ENCODE measurements around the gene BCAR3. TPM values are rescaled to one million over a fixed set of nuclear protein-coding genes. Genes with fewer than 3 reads are reported as not detected.

The BCAR3 gene
- total RNA-seq, 1 experiment from 2014 or later = 9.3 TPM

GRCh38 chr1:93588955-93589354, 92.7 kb downstream of the BCAR3 start:
- Histone ChIP-seq H3K27me3 (replicated peaks; ENCODE audit: control insufficient read depth, insufficient read depth, low read length) (no peaks in the 10 kb centered on the region), H3K36me3 (ENCODE audit: control insufficient read depth, insufficient read depth, low read length) (no peaks in the 10 kb centered on the region), H3K4me3 (ENCODE audit: low read depth, low read length) (no peak overlapping the region), H3K4me1 (peaks cover 65% of the 10 kb centered on the region), H3K9me3 (no peaks in the 10 kb centered on the region)
- Mint-ChIP-seq H3K9me3 (ENCODE audit: unreplicated experiment) (no peaks in the 10 kb centered on the region), H3K4me1 (ENCODE audit: low read depth, unreplicated experiment) (peaks cover 39% of the 10 kb centered on the region), H3K27ac (ENCODE audit: unreplicated experiment) (peak overlapping the region; percentile 75), H3K4me3 (ENCODE audit: unreplicated experiment) (no peak overlapping the region), H3K27me3 (ENCODE audit: insufficient read depth, unreplicated experiment) (no peaks in the 10 kb centered on the region), H3K36me3 (ENCODE audit: insufficient read depth, unreplicated experiment) (peaks cover 10% of the 10 kb centered on the region)
- no peak for TF ChIP-seq CTCF (IDR thresholded peaks at IDR 0.05; ENCODE audit: insufficient read depth in 1 of 2, low read depth in 1 of 2, low read length in 1 of 2, severe bottlenecking in 1 of 2, unreplicated experiment in 1 of 2)
- DNase-seq = no peak
- intact Hi-C loops (cut with micrococcal nuclease; ENCODE audit: unreplicated experiment) = loop anchor here (10.0 kb wide), 1 partner anchor 144 kb away; the partner anchor contains the start of gene FNBP1L
- ChIA-PET CTCF (no interaction called here), POLR2A (no interaction called here)
- no TSS peak for BruUV-seq (replicated peaks)

GRCh38 chr1:93588206-93588605, 93.4 kb downstream of the BCAR3 start:
- H3K4me3 Mint-ChIP-seq (ENCODE audit: unreplicated experiment) = no peak overlapping the region
- POLR2A ChIA-PET = interaction anchor here (0.6 kb wide), 1 partner anchor 257 kb away, joined by 4 read pairs; no protein-coding TSS in a partner anchor
- H3K27me3 ChIP-seq (replicated peaks; ENCODE audit: control insufficient read depth, insufficient read depth, low read length) = no peaks in the 10 kb centered on the region
- H3K27me3 Mint-ChIP-seq (ENCODE audit: insufficient read depth, unreplicated experiment) = no peaks in the 10 kb centered on the region
- H3K36me3 ChIP-seq (ENCODE audit: control insufficient read depth, insufficient read depth, low read length) = no peaks in the 10 kb centered on the region
- no peaks in the 10 kb centered on the region for H3K9me3 Mint-ChIP-seq (ENCODE audit: unreplicated experiment)
- H3K4me1 ChIP-seq = peaks cover 62% of the 10 kb centered on the region
- H3K9me3 ChIP-seq = no peaks in the 10 kb centered on the region
- DNase-seq = no peak
- CTCF ChIA-PET = no interaction called here
- TF ChIP-seq CTCF (IDR thresholded peaks at IDR 0.05; ENCODE audit: insufficient read depth in 1 of 2, low read depth in 1 of 2, low read length in 1 of 2, severe bottlenecking in 1 of 2, unreplicated experiment in 1 of 2) = no peak
- peak overlapping the region; percentile 75 for H3K27ac Mint-ChIP-seq (ENCODE audit: unreplicated experiment)
- BruUV-seq (replicated peaks) = no TSS peak
- H3K4me3 ChIP-seq (ENCODE audit: low read depth, low read length) = no peak overlapping the region
- peaks cover 34% of the 10 kb centered on the region for H3K4me1 Mint-ChIP-seq (ENCODE audit: low read depth, unreplicated experiment)
- intact Hi-C loops (cut with micrococcal nuclease; ENCODE audit: unreplicated experiment) = loop anchor here (10.0 kb wide), 1 partner anchor 143 kb away; the partner anchor contains the start of gene FNBP1L
- peaks cover 10% of the 10 kb centered on the region for H3K36me3 Mint-ChIP-seq (ENCODE audit: insufficient read depth, unreplicated experiment)

GRCh38 chr1:93587354-93587753, 94.3 kb downstream of the BCAR3 start:
- H3K27ac Mint-ChIP-seq (ENCODE audit: unreplicated experiment) = no peak overlapping the region
- Histone ChIP-seq H3K4me1 (peaks cover 57% of the 10 kb centered on the region), H3K4me3 (ENCODE audit: low read depth, low read length) (no peak overlapping the region), H3K27me3 (replicated peaks; ENCODE audit: control insufficient read depth, insufficient read depth, low read length) (no peaks in the 10 kb centered on the region), H3K9me3 (no peaks in the 10 kb centered on the region), H3K36me3 (ENCODE audit: control insufficient read depth, insufficient read depth, low read length) (no peaks in the 10 kb centered on the region)
- no peak for DNase-seq
- POLR2A ChIA-PET = interaction anchor here (0.6 kb wide), 1 partner anchor 258 kb away, joined by 4 read pairs; no protein-coding TSS in a partner anchor
- BruUV-seq (replicated peaks) = no TSS peak
- TF ChIP-seq CTCF (IDR thresholded peaks at IDR 0.05; ENCODE audit: insufficient read depth in 1 of 2, low read depth in 1 of 2, low read length in 1 of 2, severe bottlenecking in 1 of 2, unreplicated experiment in 1 of 2) = no peak
- intact Hi-C loops (cut with micrococcal nuclease; ENCODE audit: unreplicated experiment) = loop anchor here (10.0 kb wide), 1 partner anchor 143 kb away; the partner anchor contains the start of gene FNBP1L
- CTCF ChIA-PET = no interaction called here
- H3K9me3 Mint-ChIP-seq (ENCODE audit: unreplicated experiment) = no peaks in the 10 kb centered on the region
- H3K27me3 Mint-ChIP-seq (ENCODE audit: insufficient read depth, unreplicated experiment) = no peaks in the 10 kb centered on the region
- H3K4me1 Mint-ChIP-seq (ENCODE audit: low read depth, unreplicated experiment) = peaks cover 38% of the 10 kb centered on the region
- peaks cover 10% of the 10 kb centered on the region for H3K36me3 Mint-ChIP-seq (ENCODE audit: insufficient read depth, unreplicated experiment)
- no peak overlapping the region for H3K4me3 Mint-ChIP-seq (ENCODE audit: unreplicated experiment)

Measured in Caco-2 (cell line).